COR-L47 (cell line): ENCODE results near the gene CDK19.

Experiments
- DNase-seq: peaks from one replicate; lab custom pipeline; 2025; lab: John Stamatoyannopoulos, UW

CDK19 gene

GRCh38 chr6:110703010-110703905 lies 112.0 kb downstream of the CDK19 start:
- no peak for DNase-seq

DNA sequence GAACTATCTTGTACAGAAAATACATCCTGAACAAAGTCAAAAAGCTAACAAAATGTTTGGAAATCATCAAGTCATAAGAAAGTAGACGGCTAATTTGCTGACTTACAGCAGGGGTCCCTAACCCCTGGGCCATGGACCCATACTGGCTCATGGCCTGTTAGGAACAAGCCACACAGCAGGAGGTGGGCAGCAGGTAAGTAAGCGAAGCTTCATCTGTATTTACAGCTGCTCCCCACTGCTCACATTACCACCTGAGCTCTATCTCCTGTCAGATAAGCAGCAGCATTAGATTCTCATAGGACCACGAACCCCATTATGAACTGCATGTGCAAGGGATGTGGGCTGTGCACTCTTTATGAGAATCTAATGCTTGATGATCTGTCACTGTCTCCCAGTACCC lies 115.5 kb downstream of the CDK19 start:
- DNase-seq: no peak

- DNase-seq: no peak
Measured at GRCh38 chr6:110693994-110694393, 121.3 kb downstream of the CDK19 start.

- DNase-seq: no peak
Measured at GRCh38 chr6:110693296-110693695, 122.0 kb downstream of the CDK19 start.

DNA sequence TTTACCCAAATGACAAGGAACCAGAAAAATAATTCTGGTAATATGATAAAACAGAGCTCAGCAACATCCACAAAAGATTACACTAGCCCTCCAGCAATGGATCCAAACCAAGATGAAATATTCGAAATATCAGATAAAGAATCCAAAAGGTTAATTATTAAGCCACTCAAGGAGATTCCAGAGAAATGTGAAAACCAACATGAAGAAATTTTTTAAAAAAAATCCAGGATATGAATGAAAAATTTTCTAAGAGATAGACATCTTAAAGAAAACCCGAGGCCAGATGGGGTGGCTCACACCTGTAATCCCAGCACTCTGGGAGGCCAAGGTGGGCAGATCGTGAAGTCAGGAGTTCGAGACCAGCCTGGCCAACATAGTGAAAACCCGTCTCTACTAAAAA lies 124.4 kb downstream of the CDK19 start:
- DNase-seq: no peak

GRCh38 chr6:110690106-110690654 lies 125.1 kb downstream of the CDK19 start:
- no peak for DNase-seq

- peak; percentile 7 for DNase-seq
Measured at GRCh38 chr6:110689275-110689935, 125.9 kb downstream of the CDK19 start.

DNA sequence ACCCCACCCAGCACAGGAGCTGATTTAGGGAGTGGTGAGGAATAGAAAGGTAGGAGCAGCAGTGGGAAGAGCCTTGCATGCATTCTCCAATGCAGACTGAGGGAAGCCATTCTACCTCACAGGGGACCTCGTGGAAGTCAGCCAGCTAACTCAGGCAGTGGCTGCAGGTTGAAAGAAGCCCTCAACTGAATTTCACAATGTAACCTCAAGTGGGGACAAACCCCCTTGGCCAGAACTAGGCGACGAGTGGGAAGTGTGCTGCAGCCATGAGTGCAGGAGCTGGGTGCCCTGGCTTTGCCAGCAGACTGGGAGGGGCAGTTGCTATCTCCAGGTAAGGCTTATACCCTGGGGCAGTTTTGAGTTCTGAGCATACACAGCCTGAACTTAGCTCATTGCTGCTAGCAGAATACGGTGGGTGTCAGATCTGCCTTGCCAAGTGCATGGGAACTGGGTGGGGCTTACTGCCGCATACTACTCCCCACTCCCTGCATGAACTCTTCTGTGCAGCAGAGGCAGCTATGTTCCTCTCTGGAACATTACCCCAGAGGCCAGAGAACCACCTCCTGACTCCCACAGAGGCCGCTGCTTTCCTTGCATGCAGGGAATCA lies 126.5 kb downstream of the CDK19 start:
- no peak for DNase-seq

- DNase-seq: no peak
Measured at GRCh38 chr6:110687326-110687725, 127.9 kb downstream of the CDK19 start.

GRCh38 chr6:110683241-110683640 lies 132.0 kb downstream of the CDK19 start:
- DNase-seq: no peak

GRCh38 chr6:110682460-110682853 lies 132.8 kb downstream of the CDK19 start:
- DNase-seq: peak; percentile 46

DNA sequence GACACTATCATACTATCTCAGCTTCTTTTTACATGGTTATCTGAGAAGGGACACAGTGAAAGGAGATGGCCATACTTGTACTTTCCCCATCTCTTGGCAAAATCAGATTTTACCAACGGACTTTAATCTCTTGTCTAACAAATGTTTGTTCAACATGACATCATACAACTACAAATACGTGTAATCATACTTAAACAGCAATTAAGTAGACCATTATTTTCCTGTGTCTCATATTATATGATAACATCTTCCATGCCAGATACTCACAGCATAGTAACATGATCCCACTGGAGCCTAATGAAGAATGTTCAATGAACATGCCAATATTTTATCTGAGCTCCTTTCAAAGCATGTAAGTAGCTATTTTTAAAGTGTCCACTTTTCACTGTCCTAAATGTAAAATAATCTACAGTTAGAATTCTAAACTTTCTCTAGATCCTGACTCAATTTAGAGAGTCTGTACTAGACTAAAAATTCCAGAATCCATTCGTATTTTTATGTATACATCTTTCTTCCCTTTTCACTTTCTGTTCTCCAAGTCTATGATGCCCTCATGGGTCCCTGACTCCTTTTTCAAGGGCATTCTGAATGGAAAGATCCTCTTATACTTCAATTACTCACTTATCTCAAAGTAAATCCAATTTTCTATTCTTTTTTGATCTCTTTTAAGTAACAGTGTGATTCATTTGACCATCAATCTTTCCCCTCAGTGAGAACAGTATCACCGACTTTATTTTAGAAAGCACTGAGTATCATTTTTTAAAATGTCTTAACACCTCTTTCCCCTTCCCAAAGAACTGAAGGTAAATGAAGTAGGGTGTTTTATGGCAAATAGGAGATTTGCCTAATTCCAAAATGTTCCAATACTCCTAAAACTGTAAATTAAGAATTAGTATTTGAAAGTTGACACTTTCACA lies 133.5 kb downstream of the CDK19 start:
- DNase-seq: no peak

- no peak for DNase-seq
Measured at GRCh38 chr6:110676396-110676795, 138.9 kb downstream of the CDK19 start.

GRCh38 chr6:110674096-110674495 lies 141.2 kb downstream of the CDK19 start:
- no peak for DNase-seq

DNA sequence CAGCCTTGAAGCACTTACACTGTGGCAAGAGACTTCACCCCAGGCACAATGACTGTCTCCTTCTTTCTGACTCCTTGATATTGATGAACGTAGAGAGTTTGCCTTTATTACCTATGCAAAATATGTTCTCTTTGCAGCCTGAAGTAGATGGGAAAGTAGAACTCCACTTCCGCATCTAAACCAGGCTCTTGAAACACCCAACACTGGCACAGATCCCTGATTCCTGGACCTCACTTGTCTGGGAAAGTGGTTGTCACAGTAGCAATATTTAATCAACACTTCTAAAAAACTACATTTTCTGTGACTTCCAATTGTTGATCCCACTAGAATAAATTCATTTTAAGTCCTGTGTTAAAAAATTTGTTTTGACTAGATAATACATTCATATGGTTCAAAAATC lies 143.1 kb downstream of the CDK19 start:
- no peak for DNase-seq

DNA sequence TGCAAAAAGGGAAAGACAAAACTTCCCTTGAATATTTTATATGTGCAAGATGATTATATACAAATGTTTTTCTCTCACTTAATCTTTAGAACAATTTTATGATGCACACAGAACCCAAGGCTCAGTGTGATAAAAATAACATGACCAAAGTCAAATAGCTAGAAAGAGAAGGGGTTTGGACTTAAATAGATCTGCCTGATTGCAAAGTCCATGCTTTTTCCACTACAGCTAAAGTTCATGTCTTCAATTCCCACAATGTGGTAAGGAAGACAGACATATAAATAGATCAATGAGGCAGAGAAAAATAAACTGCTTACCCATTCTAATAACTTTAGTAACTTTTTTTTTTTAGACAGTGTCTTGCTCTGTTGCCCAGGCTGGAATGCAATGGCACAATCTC lies 143.8 kb downstream of the CDK19 start:
- no peak for DNase-seq

DNA sequence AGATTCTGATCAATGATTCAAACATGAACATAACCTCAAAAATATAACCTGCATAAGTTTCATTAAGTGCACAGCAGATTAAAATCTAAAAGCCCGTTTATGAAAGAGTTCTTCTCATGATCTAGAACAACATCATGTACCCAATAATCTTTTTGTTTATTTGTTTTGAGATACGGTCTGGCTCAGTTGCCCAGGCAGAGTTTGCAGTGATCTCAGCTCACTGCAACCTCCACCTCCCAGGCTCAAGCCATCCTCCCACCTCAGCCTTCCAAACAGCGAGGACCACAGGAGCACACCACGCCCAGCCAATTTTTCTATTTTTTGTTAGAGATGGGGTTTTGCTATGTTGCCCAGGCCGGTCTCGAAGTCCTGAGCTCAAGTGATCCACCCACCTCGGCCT lies 149.7 kb downstream of the CDK19 start:
- no peak for DNase-seq

GRCh38 chr6:110664933-110665332 lies 150.3 kb downstream of the CDK19 start:
- no peak for DNase-seq

DNA sequence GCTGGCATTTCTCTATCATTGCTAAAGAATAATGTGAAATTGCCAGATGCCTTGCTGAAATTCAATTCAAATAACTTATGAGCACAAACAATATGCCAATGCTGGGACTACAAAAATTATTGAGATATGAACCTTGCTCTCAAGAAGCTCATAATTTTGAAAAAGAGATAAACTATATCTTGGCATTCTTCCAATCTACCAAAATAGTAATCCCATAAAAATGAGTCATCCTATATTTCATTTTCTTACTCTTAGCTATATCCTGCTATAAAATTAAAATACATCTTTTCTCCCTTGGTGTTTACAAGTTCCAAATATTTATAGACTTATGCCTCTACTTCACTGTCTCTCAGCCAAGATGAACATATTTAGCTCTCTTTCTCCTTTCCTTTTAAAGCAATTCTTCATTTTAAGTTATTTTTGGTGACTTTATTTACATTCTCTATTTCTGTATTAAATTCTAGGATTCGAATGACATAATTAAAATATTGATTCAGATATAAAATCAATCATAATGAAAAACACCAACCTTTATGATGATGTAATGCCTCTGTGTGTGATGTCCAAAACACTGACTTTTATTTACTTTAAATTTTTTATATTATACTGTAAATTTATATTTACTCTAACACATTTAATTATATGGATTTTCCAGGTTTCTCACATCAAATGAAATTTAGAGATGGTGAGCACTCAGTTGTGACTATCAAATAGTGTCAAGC lies 152.6 kb downstream of the CDK19 start:
- no peak for DNase-seq

GRCh38 chr6:110661414-110661813 lies 153.9 kb downstream of the CDK19 start:
- no peak for DNase-seq

GRCh38 chr6:110660066-110660655 lies 155.1 kb downstream of the CDK19 start:
- DNase-seq: no peak
